ENCODE measurements around the gene AKT3.

The AKT3 gene

DNA sequence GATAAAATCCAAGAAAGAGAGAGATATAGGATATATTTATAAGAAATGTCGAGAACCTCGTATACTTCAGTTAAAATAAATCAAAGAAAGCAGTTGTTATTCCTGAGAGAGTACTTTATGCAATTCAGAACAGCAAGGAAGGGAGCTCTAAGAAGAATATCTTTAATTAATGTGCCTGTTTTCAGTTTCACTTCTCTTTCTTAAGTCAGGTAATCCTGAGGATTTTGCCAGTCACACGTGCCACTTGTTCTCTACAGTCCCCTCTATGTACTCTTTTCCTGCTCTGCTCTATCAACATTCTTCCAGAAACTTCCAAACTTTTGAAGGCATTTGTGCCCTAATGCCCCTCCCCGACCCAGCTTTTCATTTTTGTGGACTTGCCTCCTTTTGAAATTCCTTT is 211.9 kb downstream of the AKT3 start:
- Histone ChIP-seq H3K27ac (no peak overlapping the region), H3K4me3 (no peak overlapping the region)
- DNase-seq (ENCODE audit: low spot score) = no peak
- TF ChIP-seq, protein P1, sequence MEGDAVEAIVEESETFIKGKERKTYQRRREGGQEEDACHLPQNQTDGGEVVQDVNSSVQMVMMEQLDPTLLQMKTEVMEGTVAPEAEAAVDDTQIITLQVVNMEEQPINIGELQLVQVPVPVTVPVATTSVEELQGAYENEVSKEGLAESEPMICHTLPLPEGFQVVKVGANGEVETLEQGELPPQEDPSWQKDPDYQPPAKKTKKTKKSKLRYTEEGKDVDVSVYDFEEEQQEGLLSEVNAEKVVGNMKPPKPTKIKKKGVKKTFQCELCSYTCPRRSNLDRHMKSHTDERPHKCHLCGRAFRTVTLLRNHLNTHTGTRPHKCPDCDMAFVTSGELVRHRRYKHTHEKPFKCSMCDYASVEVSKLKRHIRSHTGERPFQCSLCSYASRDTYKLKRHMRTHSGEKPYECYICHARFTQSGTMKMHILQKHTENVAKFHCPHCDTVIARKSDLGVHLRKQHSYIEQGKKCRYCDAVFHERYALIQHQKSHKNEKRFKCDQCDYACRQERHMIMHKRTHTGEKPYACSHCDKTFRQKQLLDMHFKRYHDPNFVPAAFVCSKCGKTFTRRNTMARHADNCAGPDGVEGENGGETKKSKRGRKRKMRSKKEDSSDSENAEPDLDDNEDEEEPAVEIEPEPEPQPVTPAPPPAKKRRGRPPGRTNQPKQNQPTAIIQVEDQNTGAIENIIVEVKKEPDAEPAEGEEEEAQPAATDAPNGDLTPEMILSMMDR (IDR thresholded peaks at IDR 0.05) = no peak

DNA sequence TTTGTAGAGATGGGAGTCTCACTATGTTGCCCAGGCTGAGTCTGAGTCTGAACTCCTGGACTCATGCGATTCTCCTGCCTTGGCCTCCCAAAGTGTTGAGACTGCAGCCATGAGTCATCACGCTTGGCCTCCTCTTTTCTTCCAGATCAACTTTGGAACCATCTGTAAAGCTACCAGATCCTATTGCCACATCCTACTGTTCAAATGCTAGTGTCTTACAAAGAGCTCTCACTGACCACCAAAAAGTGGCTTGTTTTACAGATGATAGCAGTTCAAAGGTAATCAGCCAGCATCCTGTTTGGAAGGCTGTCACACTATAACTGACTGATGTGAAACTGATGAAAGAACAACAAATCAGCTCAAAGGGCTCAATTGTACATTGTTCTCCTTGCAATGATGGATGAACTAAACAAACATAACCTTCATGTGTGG is 221.6 kb downstream of the AKT3 start:
- no peak overlapping the region for H3K4me3 ChIP-seq
- H3K27ac ChIP-seq = no peak overlapping the region
- no peak for DNase-seq (ENCODE audit: low spot score)
- TF ChIP-seq, protein P1 (IDR thresholded peaks at IDR 0.05) = no peak

DNA sequence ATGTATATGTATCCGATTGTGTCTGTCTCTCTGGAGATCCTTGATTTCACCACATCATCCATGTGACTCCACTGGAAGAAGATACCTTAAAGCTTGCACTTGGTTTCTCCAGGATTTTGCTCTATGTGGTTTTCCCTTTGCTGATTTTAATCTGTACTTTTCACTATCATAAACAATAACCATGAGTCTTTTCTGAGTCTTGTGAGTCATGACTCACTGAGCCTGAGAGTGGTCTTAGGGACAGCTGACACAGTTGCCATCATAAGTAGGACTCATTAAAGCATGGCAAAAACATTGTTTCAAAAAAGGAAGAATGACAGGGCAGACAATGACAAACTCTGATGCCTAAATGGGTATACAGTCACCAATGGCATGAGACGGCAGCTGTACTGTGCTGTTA is 226.2 kb downstream of the AKT3 start:
- Histone ChIP-seq H3K27ac (no peak overlapping the region), H3K4me3 (no peak overlapping the region)
- DNase-seq (ENCODE audit: low spot score) = no peak
- TF ChIP-seq, protein P1 (IDR thresholded peaks at IDR 0.05) = no peak

DNA sequence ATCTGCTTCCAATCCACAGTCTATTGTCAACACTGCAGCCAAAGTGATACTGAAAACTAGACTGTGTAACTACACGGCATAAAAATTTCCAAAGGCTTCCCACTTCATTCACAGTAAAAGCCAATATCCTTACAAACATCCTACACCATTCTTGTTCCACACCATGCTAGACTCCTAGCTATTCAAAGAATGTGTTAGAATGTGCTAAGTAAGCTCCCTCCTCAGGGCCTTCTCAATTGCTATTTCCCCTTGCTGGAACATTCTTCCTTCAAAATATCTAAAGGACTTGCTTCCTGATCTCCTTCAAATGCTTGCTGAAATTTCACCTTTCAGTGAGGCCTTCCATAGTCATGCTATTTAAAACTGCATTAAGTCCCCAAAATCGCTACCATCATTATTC is 228.1 kb downstream of the AKT3 start:
- Histone ChIP-seq H3K4me3 (no peak overlapping the region), H3K27ac (no peak overlapping the region)
- TF ChIP-seq, protein P1 (IDR thresholded peaks at IDR 0.05) = no peak
- no peak for DNase-seq (ENCODE audit: low spot score)

DNA sequence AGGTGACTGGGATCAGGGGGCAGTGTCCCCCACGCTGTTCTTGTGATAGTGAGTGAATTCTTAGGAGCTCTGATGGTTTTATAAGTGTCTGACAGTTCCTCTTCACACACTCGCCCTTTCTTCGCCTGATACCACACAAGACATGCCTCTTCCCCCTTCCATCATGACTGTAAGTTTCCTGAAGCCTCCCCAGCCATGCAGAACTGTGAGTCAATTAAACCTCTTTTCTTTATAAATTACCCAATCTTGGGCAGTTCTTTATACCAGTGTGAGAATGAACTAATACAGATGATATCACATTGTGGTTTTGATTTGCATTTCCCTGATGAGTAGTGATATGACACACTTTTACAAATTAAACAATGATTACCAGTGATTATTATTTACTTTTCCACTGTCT is 229.9 kb downstream of the AKT3 start:
- H3K27ac ChIP-seq = no peak overlapping the region
- no peak overlapping the region for H3K4me3 ChIP-seq
- TF ChIP-seq, protein P1 (IDR thresholded peaks at IDR 0.05) = no peak
- DNase-seq (ENCODE audit: low spot score) = no peak

DNA sequence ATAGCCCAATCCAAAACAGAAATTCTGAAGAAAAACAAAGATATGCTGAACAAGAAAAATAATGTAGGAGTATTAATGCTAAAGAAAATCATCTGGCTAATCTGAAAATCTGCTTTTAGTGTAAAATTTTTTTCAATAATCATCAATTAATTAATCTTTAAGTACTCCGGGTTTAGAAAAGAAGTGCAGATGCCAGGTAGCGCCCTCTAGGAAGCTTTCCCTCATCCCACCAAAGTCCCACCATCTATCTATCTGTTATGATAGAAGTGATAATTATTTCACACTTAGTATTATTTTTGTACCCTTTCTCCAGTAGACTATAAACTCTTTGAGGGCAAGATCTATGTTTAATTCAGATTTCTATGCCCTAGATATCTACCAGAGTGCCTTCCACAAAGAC is 240.3 kb downstream of the AKT3 start:
- TF ChIP-seq, protein P1 (IDR thresholded peaks at IDR 0.05) = no peak
- H3K4me3 ChIP-seq = no peak overlapping the region
- no peak overlapping the region for H3K27ac ChIP-seq
- DNase-seq (ENCODE audit: low spot score) = no peak

DNA sequence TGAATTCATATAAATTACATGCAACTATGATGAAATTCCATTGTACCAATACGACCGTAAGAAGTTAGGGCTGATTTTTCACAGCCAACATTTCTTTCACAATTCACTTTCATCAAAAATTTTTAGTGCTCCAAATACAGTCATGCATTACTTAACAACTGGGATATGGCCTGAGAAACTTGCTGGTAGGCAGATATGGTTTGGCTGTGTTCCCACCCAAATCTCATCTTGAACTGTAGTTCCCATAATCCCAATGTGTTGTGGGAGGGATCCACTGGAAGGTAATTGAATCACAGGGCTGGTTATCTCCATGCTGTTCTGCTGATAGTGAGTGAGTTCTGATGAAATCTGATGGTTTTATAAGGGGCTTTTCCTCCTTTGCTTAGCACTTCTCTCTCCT is 244.4 kb downstream of the AKT3 start:
- H3K4me3 ChIP-seq = no peak overlapping the region
- no peak overlapping the region for H3K27ac ChIP-seq
- TF ChIP-seq, protein P1 (IDR thresholded peaks at IDR 0.05) = no peak
- no peak for DNase-seq (ENCODE audit: low spot score)
